ENCODE measurements around the gene RANBP9.

- TF ChIP-seq ZC3H10 (CRISPR knock-in tag; IDR thresholded peaks at IDR 0.05): no peak
- TF ChIP-seq, protein P1, sequence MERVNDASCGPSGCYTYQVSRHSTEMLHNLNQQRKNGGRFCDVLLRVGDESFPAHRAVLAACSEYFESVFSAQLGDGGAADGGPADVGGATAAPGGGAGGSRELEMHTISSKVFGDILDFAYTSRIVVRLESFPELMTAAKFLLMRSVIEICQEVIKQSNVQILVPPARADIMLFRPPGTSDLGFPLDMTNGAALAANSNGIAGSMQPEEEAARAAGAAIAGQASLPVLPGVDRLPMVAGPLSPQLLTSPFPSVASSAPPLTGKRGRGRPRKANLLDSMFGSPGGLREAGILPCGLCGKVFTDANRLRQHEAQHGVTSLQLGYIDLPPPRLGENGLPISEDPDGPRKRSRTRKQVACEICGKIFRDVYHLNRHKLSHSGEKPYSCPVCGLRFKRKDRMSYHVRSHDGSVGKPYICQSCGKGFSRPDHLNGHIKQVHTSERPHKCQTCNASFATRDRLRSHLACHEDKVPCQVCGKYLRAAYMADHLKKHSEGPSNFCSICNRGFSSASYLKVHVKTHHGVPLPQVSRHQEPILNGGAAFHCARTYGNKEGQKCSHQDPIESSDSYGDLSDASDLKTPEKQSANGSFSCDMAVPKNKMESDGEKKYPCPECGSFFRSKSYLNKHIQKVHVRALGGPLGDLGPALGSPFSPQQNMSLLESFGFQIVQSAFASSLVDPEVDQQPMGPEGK (CRISPR knock-in tag; IDR thresholded peaks at IDR 0.05; ENCODE audit: borderline replicate concordance): no peak
- TF ChIP-seq TSHZ2 (CRISPR knock-in tag; IDR thresholded peaks at IDR 0.05): no peak
- no peak for TF ChIP-seq ARNTL (CRISPR knock-in tag; IDR thresholded peaks at IDR 0.05; ENCODE audit: borderline replicate concordance, low read depth)
- no peak for TF ChIP-seq ZFP30 (CRISPR knock-in tag; IDR thresholded peaks at IDR 0.05)
- TF ChIP-seq, protein P2, sequence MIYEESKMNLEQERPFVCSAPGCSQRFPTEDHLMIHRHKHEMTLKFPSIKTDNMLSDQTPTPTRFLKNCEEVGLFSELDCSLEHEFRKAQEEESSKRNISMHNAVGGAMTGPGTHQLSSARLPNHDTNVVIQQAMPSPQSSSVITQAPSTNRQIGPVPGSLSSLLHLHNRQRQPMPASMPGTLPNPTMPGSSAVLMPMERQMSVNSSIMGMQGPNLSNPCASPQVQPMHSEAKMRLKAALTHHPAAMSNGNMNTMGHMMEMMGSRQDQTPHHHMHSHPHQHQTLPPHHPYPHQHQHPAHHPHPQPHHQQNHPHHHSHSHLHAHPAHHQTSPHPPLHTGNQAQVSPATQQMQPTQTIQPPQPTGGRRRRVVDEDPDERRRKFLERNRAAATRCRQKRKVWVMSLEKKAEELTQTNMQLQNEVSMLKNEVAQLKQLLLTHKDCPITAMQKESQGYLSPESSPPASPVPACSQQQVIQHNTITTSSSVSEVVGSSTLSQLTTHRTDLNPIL (CRISPR knock-in tag; IDR thresholded peaks at IDR 0.05; ENCODE audit: low read depth): peak; percentile 33; the same call in 1 of the 2 replicates
- TF ChIP-seq CSDC2 (CRISPR knock-in tag; IDR thresholded peaks at IDR 0.05): no peak
- TF ChIP-seq ZFP3 (CRISPR knock-in tag; IDR thresholded peaks at IDR 0.05): no peak
- peak; percentile 84 for TF ChIP-seq ISL1 (CRISPR knock-in tag; IDR thresholded peaks at IDR 0.05)
Observed at GRCh38 chr6:13683038-13683437, 28.6 kb downstream of the RANBP9 start.

Measured in SK-N-SH treated with all-trans-retinoic acid at 6 μM for 48 hours (cell line).